ENCODE results near the gene CAB39.

Gene CAB39

DNA sequence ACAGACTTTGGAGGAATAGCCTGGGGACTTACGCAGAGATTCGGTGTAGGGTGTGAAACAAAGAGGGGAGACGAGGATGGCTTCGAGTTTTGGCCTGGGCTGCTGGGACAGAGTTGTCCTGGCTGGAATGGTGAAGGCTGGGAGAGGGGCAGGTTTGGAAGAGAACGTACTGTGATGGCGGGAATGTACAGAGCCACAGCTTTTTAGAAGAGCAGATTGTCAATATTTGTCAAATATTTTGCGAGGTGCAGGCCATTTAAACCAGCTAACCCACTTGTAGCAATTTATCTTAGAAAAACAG, 137.7 kb downstream of the CAB39 start:
- TF ChIP-seq, protein P1, sequence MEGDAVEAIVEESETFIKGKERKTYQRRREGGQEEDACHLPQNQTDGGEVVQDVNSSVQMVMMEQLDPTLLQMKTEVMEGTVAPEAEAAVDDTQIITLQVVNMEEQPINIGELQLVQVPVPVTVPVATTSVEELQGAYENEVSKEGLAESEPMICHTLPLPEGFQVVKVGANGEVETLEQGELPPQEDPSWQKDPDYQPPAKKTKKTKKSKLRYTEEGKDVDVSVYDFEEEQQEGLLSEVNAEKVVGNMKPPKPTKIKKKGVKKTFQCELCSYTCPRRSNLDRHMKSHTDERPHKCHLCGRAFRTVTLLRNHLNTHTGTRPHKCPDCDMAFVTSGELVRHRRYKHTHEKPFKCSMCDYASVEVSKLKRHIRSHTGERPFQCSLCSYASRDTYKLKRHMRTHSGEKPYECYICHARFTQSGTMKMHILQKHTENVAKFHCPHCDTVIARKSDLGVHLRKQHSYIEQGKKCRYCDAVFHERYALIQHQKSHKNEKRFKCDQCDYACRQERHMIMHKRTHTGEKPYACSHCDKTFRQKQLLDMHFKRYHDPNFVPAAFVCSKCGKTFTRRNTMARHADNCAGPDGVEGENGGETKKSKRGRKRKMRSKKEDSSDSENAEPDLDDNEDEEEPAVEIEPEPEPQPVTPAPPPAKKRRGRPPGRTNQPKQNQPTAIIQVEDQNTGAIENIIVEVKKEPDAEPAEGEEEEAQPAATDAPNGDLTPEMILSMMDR (IDR thresholded peaks at IDR 0.05; ENCODE audit: insufficient read depth, low read length, missing control alignments), result no peak
- H3K4me3 ChIP-seq (ENCODE audit: low read depth, low read length), result no peak overlapping the region
- CTCF ChIA-PET, result interaction anchor here (0.7 to 3.9 kb wide), 13 partner anchors 8 to 139 kb away, joined by 3 to 20 read pairs (median 6); partner anchors contain the start of gene ITM2C

DNA sequence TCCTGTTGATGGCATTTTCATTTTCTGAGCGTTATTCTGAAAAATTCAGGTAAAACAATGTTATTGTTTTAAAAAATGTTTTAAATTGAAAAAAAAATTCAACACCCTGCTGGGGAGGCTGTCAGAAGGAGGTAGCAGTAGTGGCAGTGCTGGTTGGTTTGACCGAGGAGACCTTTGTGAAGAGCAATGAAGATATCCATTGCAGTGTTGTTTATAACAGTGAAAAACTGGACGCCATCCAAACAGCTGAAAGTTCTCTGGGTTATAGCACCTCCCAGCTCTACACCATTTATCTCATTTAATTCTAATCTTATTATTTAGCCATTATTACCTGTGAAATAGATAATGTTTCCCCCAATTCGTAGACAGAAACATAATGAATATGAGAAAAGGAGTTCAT, 139.5 kb downstream of the CAB39 start:
- POLR2A ChIA-PET, result no interaction called here

More for the DNA sequence above, 137.7 kb downstream of the CAB39 start:
- no peak for DNase-seq (ENCODE audit: low read depth, low spot score)
- POLR2A ChIA-PET, result no interaction called here

DNA sequence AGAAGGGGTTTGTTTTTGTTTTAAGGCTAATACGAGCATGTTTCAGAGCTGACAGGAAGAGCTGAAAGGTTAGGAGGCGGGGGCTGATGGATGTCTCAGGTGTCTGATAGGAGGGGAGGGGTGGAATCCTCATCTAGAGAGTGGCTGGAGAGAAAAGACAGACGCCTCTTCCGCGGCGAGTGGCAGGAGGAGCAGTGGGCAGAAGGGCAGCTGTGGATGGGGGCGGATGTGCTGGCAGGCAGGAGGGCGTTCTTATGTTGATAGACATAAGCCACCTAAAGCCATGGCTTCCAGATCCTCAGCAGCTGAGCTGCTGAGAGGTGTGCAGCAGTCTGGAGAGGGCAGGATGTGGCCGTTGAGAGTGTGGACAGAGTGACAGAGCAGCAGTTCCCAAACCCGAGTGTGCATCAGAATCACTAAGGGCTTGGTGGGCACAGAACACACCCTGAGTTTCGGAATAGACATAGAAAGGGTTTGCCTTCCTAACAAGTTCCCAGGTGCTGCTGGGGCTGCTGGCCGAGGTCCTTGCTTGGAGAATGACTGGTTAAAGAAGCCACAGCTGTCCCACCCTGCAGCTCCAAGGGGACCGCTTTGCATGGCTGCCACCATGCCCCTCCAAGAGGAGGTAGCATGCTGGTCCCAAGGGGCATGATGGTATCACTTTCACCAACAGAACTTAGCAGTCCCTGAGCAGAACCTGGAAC, 149.1 kb downstream of the CAB39 start:
- POLR2A ChIA-PET, result no interaction called here
- TF ChIP-seq, protein P1 (IDR thresholded peaks at IDR 0.05; ENCODE audit: insufficient read depth, low read length, missing control alignments), result no peak
- CTCF ChIA-PET, result interaction anchor here (1.2 to 3.9 kb wide), 3 partner anchors 10 to 191 kb away, joined by 3 to 38 read pairs (median 20); no protein-coding TSS in a partner anchor
- no peak overlapping the region for H3K4me3 ChIP-seq (ENCODE audit: low read depth, low read length)
- DNase-seq (ENCODE audit: low read depth, low spot score), result no peak

More for the DNA sequence above, 139.5 kb downstream of the CAB39 start:
- DNase-seq (ENCODE audit: low read depth, low spot score), result no peak
- TF ChIP-seq, protein P1 (IDR thresholded peaks at IDR 0.05; ENCODE audit: insufficient read depth, low read length, missing control alignments), result no peak
- CTCF ChIA-PET, result interaction anchor here (1.0 to 3.9 kb wide), 11 partner anchors 9 to 201 kb away, joined by 3 to 20 read pairs (median 6); partner anchors contain the start of gene ITM2C
- no peak overlapping the region for H3K4me3 ChIP-seq (ENCODE audit: low read depth, low read length)

DNA sequence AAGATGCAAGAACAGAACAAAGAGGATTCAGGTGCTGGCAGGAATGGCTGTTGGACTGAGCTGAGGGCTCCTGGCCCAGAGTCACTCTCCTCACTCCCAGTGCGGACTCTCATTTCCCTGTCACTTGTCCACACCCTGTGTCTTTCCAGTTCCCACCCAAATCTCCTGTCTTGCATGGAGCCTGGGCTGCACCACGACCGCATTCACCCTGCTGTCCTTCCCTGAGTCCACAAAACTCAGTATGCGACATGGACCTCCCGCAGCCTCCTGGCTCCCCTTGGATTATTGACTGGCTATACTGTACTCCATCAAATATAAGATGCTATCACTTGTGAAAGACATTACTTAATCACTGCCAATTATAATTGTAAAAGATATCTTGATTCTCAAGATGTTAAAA, 149.7 kb downstream of the CAB39 start:
- H3K4me3 ChIP-seq (ENCODE audit: low read depth, low read length), result no peak overlapping the region
- ChIA-PET CTCF (interaction anchor here (2.5 to 3.9 kb wide), 2 partner anchors 10 to 14 kb away, joined by 20 to 38 read pairs; no protein-coding TSS in a partner anchor), POLR2A (no interaction called here)
- no peak for DNase-seq (ENCODE audit: low read depth, low spot score)
- TF ChIP-seq, protein P1 (IDR thresholded peaks at IDR 0.05; ENCODE audit: insufficient read depth, low read length, missing control alignments), result no peak

DNA sequence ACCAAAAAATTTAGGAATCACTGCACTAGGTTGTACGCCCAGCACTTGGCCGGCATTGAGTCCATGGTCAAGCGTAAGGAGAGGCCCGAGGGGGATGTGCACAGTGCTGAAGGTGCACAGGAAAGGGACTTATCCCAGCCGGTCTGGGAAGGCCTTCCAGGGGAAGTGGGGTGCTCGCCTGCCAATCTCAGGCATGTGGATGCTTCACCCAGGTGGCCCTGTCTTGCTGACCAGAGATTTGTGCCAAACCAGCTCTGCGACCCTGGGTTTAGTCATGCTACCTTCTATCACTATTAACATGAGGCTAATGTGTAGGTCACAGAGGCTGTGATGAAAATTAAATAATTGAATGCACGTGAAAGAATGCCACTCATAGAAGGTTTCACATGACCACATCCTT, 150.4 kb downstream of the CAB39 start:
- ChIA-PET CTCF (interaction anchor here (1.2 to 3.9 kb wide), 3 partner anchors 12 to 22 kb away, joined by 6 to 38 read pairs (median 6); no protein-coding TSS in a partner anchor), POLR2A (no interaction called here)
- no peak overlapping the region for H3K4me3 ChIP-seq (ENCODE audit: low read depth, low read length)
- TF ChIP-seq, protein P1 (IDR thresholded peaks at IDR 0.05; ENCODE audit: insufficient read depth, low read length, missing control alignments), result no peak
- no peak for DNase-seq (ENCODE audit: low read depth, low spot score)

DNA sequence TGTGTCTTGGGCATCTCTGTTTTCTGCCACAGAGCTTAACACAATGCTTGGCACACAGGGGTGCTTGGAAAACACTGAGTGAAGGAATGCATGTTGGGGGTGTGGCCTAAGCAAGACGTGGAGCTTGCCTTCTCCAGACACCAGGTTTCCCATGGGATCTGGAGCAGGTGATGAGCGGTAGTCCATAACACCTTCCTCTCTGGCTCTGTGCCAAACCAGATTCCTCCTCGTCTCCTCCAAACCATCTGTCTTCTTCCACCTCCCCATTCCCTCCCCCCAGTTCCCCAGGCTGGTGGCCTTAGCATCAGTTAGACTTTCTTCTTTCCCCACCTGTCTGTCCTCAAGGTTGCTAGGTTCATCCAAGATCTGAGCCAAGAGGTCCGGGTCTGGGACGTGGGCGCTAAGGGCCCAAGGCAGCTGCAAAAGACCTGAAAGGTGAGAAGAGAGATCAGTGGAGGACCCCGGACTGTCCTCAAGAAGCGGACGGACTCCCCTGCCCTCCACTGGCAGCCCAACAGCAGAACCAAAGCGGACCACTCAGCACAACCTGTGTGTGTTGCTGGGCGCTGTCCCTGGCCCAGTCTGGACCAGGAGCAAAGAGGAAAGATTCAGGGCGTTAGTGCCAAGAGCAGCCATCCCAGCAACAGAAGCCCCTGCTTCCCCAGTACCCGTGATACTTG, 150.9 kb downstream of the CAB39 start:
- CTCF ChIA-PET, result interaction anchor here (1.2 to 3.9 kb wide), 6 partner anchors 8 to 26 kb away, joined by 4 to 38 read pairs (median 6); no protein-coding TSS in a partner anchor
- TF ChIP-seq, protein P1 (IDR thresholded peaks at IDR 0.05; ENCODE audit: insufficient read depth, low read length, missing control alignments), result no peak
- POLR2A ChIA-PET, result no interaction called here
- no peak overlapping the region for H3K4me3 ChIP-seq (ENCODE audit: low read depth, low read length)
- no peak for DNase-seq (ENCODE audit: low read depth, low spot score)

Measured in AG04449 (cell line).